Measurements from ENCODE around the gene MAP7D3. TPM values are rescaled to one million over a fixed set of nuclear protein-coding genes. Genes with fewer than 3 reads are reported as not detected.

MAP7D3 gene
- total and polyA plus RNA-seq, 7 donors = 4.6 to 14.8 (median 8.0) TPM

DNA sequence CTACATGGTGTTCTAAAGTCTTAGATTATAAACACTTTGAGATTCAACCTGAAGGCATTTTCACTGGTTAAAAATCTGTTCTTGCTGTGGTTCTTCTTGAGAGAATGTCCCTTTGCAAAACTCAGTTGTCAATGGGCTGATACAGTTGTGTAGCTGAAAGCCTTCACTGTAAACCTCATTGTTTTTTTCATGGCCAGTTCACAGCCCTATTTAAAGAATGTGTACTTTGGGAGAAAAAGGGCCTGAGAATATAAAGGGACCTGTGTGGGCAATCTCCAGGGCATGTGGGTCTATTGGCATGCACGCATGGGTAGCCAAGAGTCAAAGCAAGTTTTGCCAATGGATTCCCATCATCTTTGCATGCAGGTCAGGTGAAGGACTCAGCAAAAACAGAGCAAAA is 7.8 kb upstream of the MAP7D3 start:
- peak overlapping the region; percentile 55 for H3K27ac ChIP-seq
- H3K4me3 ChIP-seq = no peak overlapping the region
- ATAC-seq = no peak
- TF ChIP-seq, protein P1, sequence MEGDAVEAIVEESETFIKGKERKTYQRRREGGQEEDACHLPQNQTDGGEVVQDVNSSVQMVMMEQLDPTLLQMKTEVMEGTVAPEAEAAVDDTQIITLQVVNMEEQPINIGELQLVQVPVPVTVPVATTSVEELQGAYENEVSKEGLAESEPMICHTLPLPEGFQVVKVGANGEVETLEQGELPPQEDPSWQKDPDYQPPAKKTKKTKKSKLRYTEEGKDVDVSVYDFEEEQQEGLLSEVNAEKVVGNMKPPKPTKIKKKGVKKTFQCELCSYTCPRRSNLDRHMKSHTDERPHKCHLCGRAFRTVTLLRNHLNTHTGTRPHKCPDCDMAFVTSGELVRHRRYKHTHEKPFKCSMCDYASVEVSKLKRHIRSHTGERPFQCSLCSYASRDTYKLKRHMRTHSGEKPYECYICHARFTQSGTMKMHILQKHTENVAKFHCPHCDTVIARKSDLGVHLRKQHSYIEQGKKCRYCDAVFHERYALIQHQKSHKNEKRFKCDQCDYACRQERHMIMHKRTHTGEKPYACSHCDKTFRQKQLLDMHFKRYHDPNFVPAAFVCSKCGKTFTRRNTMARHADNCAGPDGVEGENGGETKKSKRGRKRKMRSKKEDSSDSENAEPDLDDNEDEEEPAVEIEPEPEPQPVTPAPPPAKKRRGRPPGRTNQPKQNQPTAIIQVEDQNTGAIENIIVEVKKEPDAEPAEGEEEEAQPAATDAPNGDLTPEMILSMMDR (IDR thresholded peaks at IDR 0.05) = no peak
- no peaks in the 10 kb centered on the region for H3K4me1 ChIP-seq
- 68 to 100% (median 86%) methylated on average over 1 of the region's 1 CpG for WGBS, 3 donors
- H3K9me3 ChIP-seq = no peaks in the 10 kb centered on the region
- no peaks in the 10 kb centered on the region for H3K27me3 ChIP-seq (ENCODE audit: insufficient read depth in 3 of 3, low read length in 2 of 3)
- DNase-seq = no peak
- intact Hi-C loops (cut with DNase I) = loop anchor here in 1 of 2 donors (5.0 kb wide), 1 partner anchor 97 kb away; no protein-coding TSS in a partner anchor
- no peaks in the 10 kb centered on the region for H3K36me3 ChIP-seq (ENCODE audit: insufficient read depth in 1 of 2, low read depth in 1 of 2)

DNA sequence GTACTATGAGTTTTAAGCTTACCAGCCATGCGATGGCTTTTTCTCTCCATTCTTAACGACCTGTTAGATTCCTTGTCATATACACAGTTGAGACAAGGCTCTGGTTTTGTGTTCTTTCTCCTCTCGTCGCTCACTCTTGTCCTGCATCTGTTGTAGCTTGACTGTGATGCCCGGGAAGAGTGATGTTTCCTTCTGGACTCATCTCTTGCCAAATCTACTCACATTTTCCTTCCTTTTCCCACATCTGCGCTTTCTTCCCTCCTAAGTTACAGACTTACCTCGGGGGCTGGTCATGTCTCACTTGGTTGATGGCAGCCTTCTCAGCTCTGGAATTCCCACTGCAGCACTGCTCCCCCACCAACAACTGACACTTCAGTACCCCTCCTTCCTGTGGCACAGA is 4.8 kb upstream of the MAP7D3 start:
- TF ChIP-seq, protein P1 (IDR thresholded peaks at IDR 0.05) = no peak
- ATAC-seq (no peak), DNase-seq (no peak)
- WGBS, 3 donors = 30 to 42% (median 35%) methylated on average over 7 of the region's 7 CpGs
- no peaks in the 10 kb centered on the region for H3K4me1 ChIP-seq
- H3K9me3 ChIP-seq = no peaks in the 10 kb centered on the region
- intact Hi-C loops (cut with DNase I) = loop anchor here in 1 of 2 donors (5.0 kb wide), 1 partner anchor 94 kb away; no protein-coding TSS in a partner anchor
- peak overlapping the region; percentile 41 for H3K27ac ChIP-seq
- no peaks in the 10 kb centered on the region for H3K27me3 ChIP-seq (ENCODE audit: insufficient read depth in 3 of 3, low read length in 2 of 3)
- no peak overlapping the region for H3K4me3 ChIP-seq
- H3K36me3 ChIP-seq (ENCODE audit: insufficient read depth in 1 of 2, low read depth in 1 of 2) = no peaks in the 10 kb centered on the region

DNA sequence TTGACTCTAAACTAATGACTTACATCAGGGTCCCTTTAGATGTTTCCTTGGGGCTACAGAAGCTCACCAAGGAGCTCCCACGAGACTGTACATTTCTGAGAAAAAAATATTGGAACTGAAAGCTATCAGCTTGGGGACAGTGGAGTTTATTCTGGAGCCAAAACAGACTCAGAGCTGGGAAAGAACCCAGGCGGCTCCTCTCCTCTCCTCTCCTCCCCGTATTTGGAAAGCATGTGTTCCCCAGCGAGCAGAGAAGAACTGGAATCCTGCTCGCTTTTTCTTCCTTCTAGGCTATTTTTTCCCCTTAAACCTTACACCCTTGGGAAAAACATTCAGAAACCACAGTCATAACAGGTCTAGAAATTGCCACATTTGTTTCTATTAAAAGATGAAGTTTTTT is 4.3 kb upstream of the MAP7D3 start:
- ATAC-seq = no peak
- Histone ChIP-seq H3K27ac (peak overlapping the region; percentile 41), H3K9me3 (no peaks in the 10 kb centered on the region), H3K27me3 (ENCODE audit: insufficient read depth in 3 of 3, low read length in 2 of 3) (no peaks in the 10 kb centered on the region), H3K36me3 (ENCODE audit: insufficient read depth in 1 of 2, low read depth in 1 of 2) (no peaks in the 10 kb centered on the region), H3K4me3 (no peak overlapping the region), H3K4me1 (no peaks in the 10 kb centered on the region)
- 30 to 45% (median 42%) methylated on average over 5 of the region's 5 CpGs for WGBS, 3 donors
- no peak for DNase-seq
- intact Hi-C loops (cut with DNase I) = loop anchor here in 1 of 2 donors (5.0 kb wide), 1 partner anchor 93 kb away; no protein-coding TSS in a partner anchor
- TF ChIP-seq, protein P1 (IDR thresholded peaks at IDR 0.05) = no peak

DNA sequence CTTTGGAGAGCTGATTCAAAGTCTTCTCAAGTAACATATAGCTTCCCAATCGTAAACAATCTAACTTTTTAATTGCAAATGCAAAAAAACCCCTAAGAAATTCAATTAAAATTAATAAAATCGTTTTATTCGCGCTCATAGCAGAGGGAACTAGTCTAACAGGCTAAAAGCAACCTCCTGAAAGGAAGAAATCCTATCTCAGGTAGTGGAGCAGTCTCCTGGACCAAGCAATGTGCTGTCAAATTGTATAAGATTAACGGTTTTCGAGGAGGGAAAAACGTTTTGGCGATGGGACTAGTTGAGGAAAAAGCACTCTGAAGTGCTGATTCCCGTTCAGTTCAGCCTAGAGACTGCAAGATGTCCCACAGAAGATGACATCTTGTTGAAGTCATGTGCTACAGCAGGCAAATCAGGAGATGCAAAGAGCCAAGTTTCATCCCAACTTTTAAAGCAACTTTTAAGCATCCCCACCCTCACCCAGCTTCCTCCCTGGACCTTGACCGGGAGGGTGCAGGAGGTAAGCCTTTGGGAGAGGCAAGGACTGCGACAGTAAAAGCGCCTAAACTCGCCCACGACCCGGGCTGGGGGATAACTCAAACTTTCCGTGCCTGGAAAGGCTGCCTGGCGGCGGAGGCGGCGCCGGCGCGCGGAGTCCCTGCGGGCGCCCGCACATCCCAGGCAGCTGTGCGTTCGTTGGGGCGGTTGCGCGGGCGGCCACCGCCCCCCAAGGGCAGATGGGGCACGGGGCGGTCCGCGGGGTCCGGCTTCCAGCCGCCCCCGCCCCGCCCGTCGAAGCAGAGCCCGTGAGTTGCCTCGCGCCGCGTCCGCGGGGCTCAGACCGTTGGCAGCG is 784 bp downstream of the MAP7D3 start:
- 7 to 22% (median 9%) methylated on average over 26 to 50 of the region's 53 CpGs for WGBS, 3 donors
- Histone ChIP-seq H3K27ac (peak overlapping the region; percentile 72), H3K4me3 (peak overlapping the region; percentile 77), H3K9me3 (no peaks in the 10 kb centered on the region), H3K27me3 (ENCODE audit: insufficient read depth in 3 of 3, low read length in 2 of 3) (peaks cover 0 to 8% (median 0%) of the 10 kb centered on the region in 3 donors), H3K4me1 (no peaks in the 10 kb centered on the region), H3K36me3 (ENCODE audit: insufficient read depth in 1 of 2, low read depth in 1 of 2) (peaks cover 0 to 2% of the 10 kb centered on the region in 2 donors)
- TF ChIP-seq, protein P1 (IDR thresholded peaks at IDR 0.05) = no peak
- peak in 1 of 2 donors; percentile 15 for DNase-seq
- intact Hi-C loops (cut with DNase I) = no loop called here
- ATAC-seq = peak; percentile 21 to 55 (median 43)
